GF-D8 (cell line): ENCODE data around the gene ZBTB7B.

Experiments
- DNase-seq: peaks from one replicate; lab custom pipeline; 2025; lab: John Stamatoyannopoulos, UW

ZBTB7B gene

DNA sequence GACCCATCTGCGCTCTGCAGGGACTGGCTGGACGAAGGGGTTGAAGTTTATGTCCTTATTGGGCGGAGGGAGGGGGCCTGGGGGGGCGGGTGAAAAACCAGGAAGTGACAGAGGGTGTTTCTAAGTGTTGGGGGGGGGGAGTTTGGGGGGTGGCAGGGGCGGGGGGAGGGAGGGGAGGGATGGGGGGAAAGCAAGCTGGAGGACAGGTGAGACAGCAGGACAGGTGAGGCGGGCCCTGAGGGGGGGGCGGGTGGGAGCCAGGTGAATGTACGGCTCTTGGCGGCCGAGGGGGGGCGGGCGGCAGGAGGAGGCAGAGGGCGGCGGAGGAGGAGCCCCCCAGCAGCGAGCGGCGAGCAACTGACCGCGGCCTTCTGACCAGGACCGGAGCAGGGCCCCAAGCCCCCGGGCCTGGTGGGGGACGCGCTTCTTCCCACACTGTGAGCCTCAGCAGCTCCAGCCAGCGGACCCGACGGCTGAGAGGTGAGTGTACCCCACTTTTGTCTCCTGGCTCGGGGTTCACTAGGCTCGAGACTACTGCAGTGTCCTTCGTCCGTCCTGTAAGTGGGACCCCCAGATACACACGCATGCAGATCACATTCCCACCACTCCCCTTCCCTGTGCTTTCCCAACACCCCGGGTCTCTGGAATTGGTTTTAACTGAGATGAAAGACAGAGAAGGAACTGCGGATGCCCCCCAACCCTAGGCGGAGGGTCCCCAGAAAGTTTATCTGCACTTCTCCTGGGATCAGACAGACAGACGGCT, at the start of gene ZBTB7B:
TSS of gene ZBTB7B (plus strand) at position 339 of the 763 bp plus-strand sequence. CDS start 11,859 bp downstream, outside the sequence.
- DNase-seq = no peak

GRCh38 chr1:154953611-154954038, 49.0 kb upstream of the ZBTB7B start:
- DNase-seq = no peak

DNA sequence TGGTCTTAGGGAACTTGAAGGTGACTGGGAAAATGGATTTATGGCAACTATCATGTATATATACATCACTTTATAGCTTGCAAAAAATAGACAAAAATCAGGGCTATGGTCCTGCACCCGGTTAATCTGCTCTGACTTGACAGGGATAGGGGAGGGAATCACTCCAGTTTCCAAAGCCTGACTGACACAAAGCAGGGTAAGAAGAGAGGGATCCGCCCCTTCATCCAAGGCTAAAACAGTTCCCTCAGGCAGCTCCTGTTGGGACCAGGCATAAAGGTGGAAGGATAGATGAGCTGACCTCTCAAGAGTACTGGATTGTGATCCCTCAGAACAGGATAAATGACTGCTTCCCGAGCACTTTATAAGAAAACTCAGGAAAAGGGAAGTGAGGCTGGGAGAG, 48.1 kb upstream of the ZBTB7B start:
- DNase-seq = no peak

DNA sequence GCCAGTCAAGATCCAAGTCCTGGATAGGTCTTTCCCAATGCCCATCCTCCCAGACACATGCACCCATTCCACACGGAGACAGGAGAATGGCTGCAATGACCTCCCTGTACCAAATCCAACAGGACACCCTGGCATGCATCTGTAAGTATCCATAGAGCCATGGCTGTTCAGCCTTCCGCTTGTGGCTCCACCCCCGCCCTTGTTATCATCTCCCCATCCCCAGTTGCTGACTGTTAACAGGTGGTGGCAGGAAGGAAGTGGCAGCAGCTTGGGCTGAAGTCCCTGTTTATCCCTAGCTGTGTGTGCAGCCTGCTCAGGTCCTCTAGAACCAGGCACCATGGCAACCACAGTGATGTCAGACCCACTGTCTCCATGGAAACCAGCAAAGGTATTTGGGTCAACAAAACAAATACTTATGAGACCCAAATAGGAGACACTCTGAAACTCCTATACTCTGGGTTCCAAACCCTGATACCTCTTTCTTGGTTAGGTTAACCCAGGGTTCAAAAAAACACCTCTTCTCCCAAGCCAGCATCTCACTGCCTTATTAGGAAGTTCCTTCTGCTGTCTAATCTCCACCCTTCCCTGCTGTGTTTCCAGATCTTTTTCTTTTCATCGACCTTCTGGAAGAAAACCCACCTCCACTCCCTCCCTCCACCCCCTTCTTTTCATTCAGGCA, 47.4 kb upstream of the ZBTB7B start:
- peak; percentile 39 for DNase-seq

- DNase-seq = peak; percentile 77
Observed at GRCh38 chr1:154955718-154956543, 46.7 kb upstream of the ZBTB7B start, which contains the start of gene PBXIP1. PBXIP1 (minus strand) TSS chr1:154956099; CDS start chr1:154953721, 2,378 bp downstream.

DNA sequence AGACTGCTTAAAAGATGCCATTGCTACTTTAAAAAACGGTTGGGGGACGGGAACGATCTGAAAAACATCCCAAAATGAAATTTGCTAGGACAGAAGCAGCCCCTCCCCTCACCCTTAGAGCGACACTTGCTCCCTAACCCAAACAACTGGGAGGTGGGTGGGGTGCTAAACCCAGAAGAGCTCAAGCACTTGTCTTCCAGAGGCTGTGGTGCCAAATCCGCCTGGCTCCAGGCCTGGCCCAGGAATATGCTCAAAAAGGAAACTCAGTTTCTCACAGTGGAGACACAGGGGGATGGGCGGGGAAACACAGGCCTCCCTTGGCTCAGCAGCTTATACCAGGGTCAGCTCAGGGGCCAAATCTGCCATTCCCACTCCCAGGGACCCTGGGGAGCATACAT, 46.1 kb upstream of the ZBTB7B start:
- DNase-seq = no peak

GRCh38 chr1:154957091-154957657, 45.4 kb upstream of the ZBTB7B start:
- no peak for DNase-seq

DNA sequence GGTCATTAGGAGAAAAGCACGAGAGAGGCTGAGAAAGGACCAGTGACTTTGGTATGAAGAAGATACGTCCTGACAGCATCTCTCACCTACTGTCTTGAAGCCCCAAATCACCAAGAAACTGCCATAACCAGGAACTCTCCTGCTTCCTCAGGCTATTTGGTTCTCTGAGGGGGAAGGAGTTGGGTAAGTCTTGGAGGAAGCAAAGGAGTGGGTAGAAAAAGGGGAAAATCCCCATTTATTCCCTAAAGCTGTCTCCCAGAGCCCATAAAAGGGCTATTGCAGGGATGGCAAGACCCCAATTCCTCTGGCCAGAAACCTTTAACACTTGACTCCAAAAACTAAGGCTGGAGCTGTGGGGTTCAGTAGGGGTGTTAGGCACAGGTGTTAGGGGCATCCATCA, 44.6 kb upstream of the ZBTB7B start:
- DNase-seq = no peak

- DNase-seq = no peak
Observed at GRCh38 chr1:154958681-154959425, 43.7 kb upstream of the ZBTB7B start.

DNA sequence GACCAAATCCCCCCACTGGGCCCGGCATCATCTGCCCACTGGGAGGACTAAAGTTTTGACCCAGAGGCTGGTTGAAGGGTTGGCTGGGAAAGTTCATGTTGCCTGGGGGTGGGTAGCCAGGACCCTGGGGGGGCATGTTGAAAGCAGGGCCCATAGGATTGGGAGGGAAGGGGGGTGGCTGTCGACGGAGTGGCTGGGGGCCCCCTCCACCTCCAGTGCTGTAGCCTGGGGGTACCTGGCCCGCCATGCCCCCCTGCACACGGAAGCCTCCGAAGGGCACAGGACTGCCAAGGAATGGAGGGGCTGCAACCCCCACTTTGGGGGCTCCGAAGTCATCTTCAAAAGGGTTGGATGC, 43.2 kb upstream of the ZBTB7B start:
- no peak for DNase-seq

- peak; percentile 3 for DNase-seq
Observed at GRCh38 chr1:154960446-154961136, 42.0 kb upstream of the ZBTB7B start.

DNA sequence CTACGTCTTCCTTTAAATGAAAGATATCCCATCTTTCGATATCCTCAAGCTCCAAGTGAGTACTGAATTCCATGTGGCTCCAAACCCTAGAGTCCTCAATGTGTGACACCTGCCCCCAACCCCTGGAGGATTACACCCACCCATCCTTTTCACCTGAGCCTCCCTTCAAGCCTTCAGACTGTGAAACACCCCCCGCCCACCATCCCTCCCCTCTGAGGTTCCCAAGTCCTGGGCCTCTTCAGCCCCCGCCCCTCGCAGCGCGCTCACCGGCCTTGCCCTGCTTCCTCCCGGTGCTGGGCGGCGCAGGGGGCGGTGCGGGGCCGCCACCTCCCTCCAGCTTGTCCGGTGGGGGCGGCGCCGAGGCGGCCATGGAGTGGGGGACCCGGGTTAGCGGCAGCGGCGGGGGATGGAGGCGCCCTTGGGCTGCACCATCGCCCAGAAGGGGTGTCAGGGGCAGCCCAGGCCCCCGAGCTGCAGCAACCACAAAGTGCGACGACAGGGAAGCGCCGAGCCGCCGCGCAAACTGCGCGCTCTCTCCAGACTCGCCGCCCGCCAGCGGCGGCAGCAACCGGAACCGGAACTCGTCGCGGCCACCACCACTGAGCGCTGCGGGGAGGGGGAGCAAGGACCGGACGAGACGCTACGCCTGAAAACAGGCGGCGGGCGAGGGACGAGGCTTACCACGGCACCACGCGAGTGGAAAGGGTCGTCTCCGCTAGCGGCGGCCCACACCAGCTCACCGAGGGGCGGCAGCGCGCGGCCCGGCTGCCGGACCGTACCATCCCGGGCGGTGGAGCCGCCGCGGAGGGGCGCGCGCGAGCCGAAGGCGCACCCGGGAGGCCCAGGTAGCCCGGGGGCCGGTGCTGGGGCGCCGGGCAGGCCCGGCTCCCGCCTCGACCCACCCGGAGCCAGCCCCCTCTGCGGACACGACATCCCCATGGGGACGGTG, 41.1 kb upstream of the ZBTB7B start, which contains the start of gene PYGO2:
TSS of gene PYGO2 (minus strand) at position 576 of the 949 bp plus-strand sequence. CDS start at position 370, 206 bp downstream.
- DNase-seq = peak; percentile 56

DNA sequence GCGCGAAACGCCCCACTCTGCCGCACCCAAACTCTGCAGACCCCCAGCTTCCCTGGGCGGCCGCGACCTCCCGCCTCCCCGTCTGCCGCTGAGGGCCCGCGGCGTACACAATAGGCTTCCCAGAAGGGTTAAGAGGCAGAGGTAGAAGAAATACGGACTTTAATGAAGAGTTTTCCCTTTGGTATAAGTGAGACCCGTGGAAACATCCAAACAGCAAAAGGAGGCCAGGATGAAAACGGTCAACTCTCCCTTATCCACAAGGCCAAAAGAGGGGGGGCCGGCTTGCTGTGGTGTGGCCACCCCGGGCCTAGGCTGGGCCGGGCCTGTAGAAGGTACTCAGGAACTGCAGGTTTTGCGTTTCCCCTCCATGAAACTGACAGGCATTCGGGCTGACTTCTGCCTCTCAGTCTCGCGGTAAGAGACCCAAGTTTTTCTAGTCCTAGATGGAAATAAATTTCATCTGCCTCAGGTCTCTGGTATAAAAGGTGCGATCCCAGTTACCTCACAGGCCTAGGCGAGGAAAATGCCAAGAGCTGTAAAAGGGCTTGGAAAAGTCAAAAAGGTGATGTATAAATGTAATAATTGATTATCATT, 40.3 kb upstream of the ZBTB7B start:
- peak; percentile 8 for DNase-seq

- no peak for DNase-seq
Observed at GRCh38 chr1:154962795-154963330, 39.7 kb upstream of the ZBTB7B start.

DNA sequence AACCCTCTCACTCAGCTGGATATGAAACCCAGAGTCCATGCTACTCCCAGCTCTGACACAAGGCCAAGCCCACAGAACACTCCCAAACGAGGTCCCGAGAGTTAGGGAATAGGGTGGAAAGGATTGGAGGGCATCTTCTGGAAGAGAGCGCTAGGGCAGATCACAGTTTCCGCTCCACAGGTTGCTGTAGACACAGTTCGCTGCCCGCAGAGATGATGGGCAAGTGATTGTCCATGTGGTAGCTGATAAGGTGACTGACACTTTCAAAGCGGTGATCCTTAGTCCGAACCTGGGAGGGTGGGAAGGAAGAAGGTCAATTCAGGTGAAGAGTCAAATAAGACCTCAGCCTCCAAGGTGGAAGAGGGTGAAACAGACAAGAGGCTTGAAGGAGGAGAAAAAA, 39.0 kb upstream of the ZBTB7B start:
- DNase-seq = no peak

DNA sequence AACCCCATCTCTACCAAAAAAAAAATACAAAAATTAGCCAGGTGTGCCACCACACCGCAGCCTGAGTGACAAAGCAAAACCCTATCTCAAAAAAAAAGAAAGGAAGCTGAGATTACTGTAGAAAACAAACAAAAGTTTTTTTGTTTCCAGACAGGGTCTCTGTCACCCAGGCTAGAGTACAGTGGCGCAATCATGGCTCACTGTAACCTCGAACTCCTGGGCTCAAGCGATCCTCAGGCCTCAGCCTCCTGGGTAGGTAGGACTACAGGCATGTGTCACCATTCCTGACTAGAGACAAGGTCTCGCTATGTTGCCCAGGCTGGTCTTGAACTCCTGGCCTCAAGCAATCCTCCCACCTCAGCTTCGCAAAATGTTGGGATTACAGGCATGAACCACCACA, 38.2 kb upstream of the ZBTB7B start:
- no peak for DNase-seq

DNA sequence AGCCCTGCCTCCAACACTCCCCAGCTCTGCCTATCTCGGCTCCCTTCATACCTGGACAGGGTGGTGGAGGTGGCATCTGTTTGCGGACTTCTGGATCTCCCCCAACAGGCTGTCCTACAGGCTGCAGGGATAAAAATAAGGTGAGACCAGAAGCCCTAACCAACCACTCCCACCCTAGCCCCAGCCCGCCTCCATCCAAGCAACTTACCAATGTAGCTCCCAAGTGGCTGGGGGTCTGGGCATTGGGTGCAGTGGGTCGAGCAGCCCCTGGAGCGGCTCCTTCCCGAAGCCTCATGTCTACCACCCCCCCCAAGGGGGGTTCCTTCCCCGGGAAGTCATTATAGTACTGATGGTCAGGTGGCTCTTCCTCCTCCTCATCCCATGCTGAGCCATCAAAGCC, 36.5 kb upstream of the ZBTB7B start:
- DNase-seq = no peak

DNA sequence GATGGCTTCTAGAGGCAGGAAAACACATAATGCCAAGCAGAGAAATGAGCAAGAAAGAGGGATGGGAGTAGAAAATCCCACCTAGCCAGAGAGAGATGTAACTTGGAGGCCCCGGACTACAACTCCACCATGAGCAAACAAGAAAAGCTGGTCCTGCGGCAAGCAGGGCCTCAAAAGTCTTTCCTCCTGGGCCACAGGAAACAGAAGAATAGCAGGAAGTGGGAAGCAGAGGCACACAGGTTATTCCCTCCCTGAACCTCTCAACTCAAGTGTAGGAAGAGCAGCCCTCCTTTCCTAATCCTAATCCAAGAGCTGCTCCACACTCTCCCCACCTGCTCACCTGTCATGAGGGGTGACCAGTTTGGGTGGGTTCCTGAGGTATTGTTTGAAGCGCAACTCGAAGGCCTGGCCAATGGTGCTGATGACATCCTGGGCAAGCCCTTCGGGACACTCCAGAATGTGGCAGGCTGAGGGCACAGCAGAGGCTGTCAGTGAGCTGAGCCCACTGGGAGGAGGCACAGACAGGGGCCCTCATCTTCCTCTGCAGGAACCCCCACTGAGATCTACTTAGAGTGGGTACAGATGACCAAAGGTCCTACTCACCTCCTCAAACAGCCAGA, 35.2 kb upstream of the ZBTB7B start:
- no peak for DNase-seq
